Esophagus muscularis mucosa (tissue), 3 donors: ENCODE measurements around the gene SLC26A9.

ENCODE experiments used
- CTCF ChIP-seq, 3 experiments: fragments of 200-600 bp in 2 of 3; fragments of 450-650 bp in 1 of 3; sonication (generic) in 2 of 3; IDR thresholded peaks; one replicate each; pipeline ENCODE4 v1.5.1; 2017 to 2019; ENCODE audit warnings: antibody characterized with exemption in 3 of 3, mild to moderate bottlenecking in 2 of 3, moderate library complexity in 1 of 3
- POLR2AphosphoS5 ChIP-seq, 2 donors: sonication (generic); formaldehyde crosslinking; IDR thresholded peaks; one replicate each; pipeline ENCODE4 v1.6.1; 2017; ENCODE audit warnings: antibody characterized with exemption in 2 of 2

DNA sequence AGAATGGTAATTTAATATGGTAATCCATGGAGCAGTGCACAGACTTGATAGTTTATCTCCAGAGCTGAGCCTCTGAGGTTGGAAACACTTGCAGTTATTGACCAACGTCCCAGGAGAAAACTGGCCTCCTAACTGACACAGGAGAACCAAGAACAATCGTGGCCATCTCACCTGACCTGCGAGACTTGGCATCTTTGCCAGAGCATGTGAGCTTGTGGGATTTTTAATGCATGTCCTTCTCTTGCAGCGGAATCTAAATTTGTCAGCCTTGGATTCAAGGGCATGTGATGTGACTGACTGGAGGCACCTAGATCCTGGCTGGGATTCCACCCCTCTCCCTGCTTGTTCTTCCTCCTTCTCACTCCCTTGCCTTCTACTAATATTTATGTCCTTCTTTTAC is 27.8 kb upstream of the SLC26A9 start:
- TF ChIP-seq CTCF (IDR thresholded peaks at IDR 0.05) (no peak), POLR2AphosphoS5 (IDR thresholded peaks at IDR 0.05) (no peak)
